Endothelial cell of umbilical vein (primary cell): ENCODE results near the gene CFLAR. TPM values are rescaled to one million over a fixed set of nuclear protein-coding genes. Genes with fewer than 3 reads are reported as not detected.

Experiments used
- BruUV-seq: library from RNA; stranded (reverse); fragments of 400-500 nt; replicated peaks from 2 replicates; lab custom pipeline; 2021; lab: Mats Ljungman, UMichigan
- CTCF ChIA-PET: fragments of 300-600, 350-600 bp; sonication (Branson Sonifier 250); formaldehyde crosslinking; loops from one replicate; lab custom pipeline; 2021; ENCODE audit warnings: antibody characterized with exemption, inconsistent platforms; lab: Charles Lee
- POLR2A ChIA-PET: fragments of 300-600, 350-600 bp; sonication (Branson Sonifier 250); formaldehyde crosslinking; loops from one replicate; lab custom pipeline; 2021; ENCODE audit warnings: antibody characterized with exemption, inconsistent platforms; lab: Charles Lee
- DNase-seq: peaks from one replicate; pipeline ENCODE4 v3.0.0-alpha.2; 2011; ENCODE audit warnings: low read depth, low spot score
- FAIRE-seq: peaks from 2 replicates; lab custom pipeline; 2011; peaks lifted over from hg19 to GRCh38; lab: Jason Lieb, UNC
- H2AFZ ChIP-seq: 2 replicates; pipeline ENCODE4 v1.6.0; 2012; ENCODE audit warnings: low read depth, low read length, control low read depth, inconsistent platforms
- H3K27ac ChIP-seq: 2 replicates; pipeline ENCODE4 v1.5.1; 2011; ENCODE audit warnings: low read depth, mild to moderate bottlenecking, control low read depth, low read length, moderate library complexity; ENCODE audit not compliant: insufficient read depth
- H3K27me3 ChIP-seq, 2 experiments: 2 replicates each; pipeline versions ENCODE4 v1.6.0 to v1.6.1; 2011; ENCODE audit warnings: low read length in 2 of 2, mixed read lengths in 1 of 2; ENCODE audit not compliant: control insufficient read depth in 2 of 2, insufficient read depth in 2 of 2
- H3K36me3 ChIP-seq, 2 experiments: 2 replicates in 1 of 2; 3 replicates in 1 of 2; pipeline ENCODE4 v1.5.1; 2011; ENCODE audit warnings: low read length in 2 of 2, mild to moderate bottlenecking in 1 of 2, moderate library complexity in 1 of 2; ENCODE audit not compliant: control insufficient read depth in 2 of 2, insufficient read depth in 2 of 2; ENCODE audit errors: extremely low read depth in 1 of 2
- H3K4me1 ChIP-seq: 3 replicates; pipeline ENCODE4 v1.5.1; 2011; ENCODE audit warnings: mild to moderate bottlenecking, low read length; ENCODE audit not compliant: control insufficient read depth, insufficient read depth; ENCODE audit errors: extremely low read depth
- H3K4me2 ChIP-seq: 2 replicates; pipeline ENCODE4 v1.6.1; 2011; ENCODE audit warnings: low read length, control low read depth, mixed read lengths; ENCODE audit not compliant: insufficient read depth
- H3K4me3 ChIP-seq, 3 experiments: fragments of 200-600 bp in 1 of 3; sonication (generic), shearing (Covaris generic) in 1 of 3; replicated peaks in 1 of 3; 2 replicates each; pipeline ENCODE4 v1.5.1; 2011 to 2016; ENCODE audit warnings: control low read depth in 3 of 3, low read length in 3 of 3, mild to moderate bottlenecking in 2 of 3, inconsistent platforms in 1 of 3, low read depth in 1 of 3, moderate library complexity in 1 of 3; ENCODE audit not compliant: insufficient read depth in 1 of 3
- H3K79me2 ChIP-seq: 2 replicates; pipeline ENCODE4 v1.6.0; 2012; ENCODE audit warnings: low read length, inconsistent platforms; ENCODE audit not compliant: control insufficient read depth, insufficient read depth
- H3K9ac ChIP-seq: replicated peaks from 2 replicates; pipeline ENCODE3; 2011; ENCODE audit warnings: low read length, control low read depth; ENCODE audit not compliant: insufficient read depth; ENCODE audit errors: extremely low read depth
- H3K9me1 ChIP-seq: replicated peaks from 3 replicates; pipeline ENCODE4 v1.6.0; 2011; ENCODE audit warnings: mild to moderate bottlenecking, low read length; ENCODE audit not compliant: control insufficient read depth, insufficient read depth; ENCODE audit errors: extremely low read depth
- H3K9me3 ChIP-seq: replicated peaks from 2 replicates; pipeline ENCODE4 v1.5.1; 2012; ENCODE audit warnings: low read length, inconsistent platforms; ENCODE audit not compliant: control insufficient read depth, insufficient read depth
- H4K20me1 ChIP-seq: replicated peaks from 2 replicates; pipeline ENCODE3; 2011; ENCODE audit warnings: mild to moderate bottlenecking, low read length; ENCODE audit not compliant: control insufficient read depth, insufficient read depth; ENCODE audit errors: extremely low read depth
- CTCF ChIP-seq, 2 donors: IDR thresholded peaks; 1 replicate in 1 of 2; 2 replicates in 1 of 2; pipeline ENCODE4 v1.5.1; 2011; ENCODE audit warnings: low read length in 2 of 2, mild to moderate bottlenecking in 2 of 2, moderate library complexity in 2 of 2, control low read depth in 1 of 2, inconsistent platforms in 1 of 2, low read depth in 1 of 2; ENCODE audit not compliant: insufficient read depth in 1 of 2; ENCODE audit errors: extremely low read depth in 1 of 2
- EZH2 ChIP-seq: IDR thresholded peaks from 2 replicates; pipeline ENCODE4 v1.6.1; 2012; ENCODE audit warnings: borderline replicate concordance, low read depth, mild to moderate bottlenecking, moderate library complexity, low read length, inconsistent platforms; ENCODE audit not compliant: severe bottlenecking
- FOS ChIP-seq: IDR thresholded peaks from 2 replicates; pipeline ENCODE4 v1.6.1; 2011; ENCODE audit warnings: mild to moderate bottlenecking, low read length, moderate library complexity, borderline replicate concordance; ENCODE audit not compliant: insufficient read depth
- GATA2 ChIP-seq: IDR thresholded peaks from 2 replicates; pipeline ENCODE4 v1.7.0; 2011; ENCODE audit warnings: low read depth, mild to moderate bottlenecking, moderate library complexity, mixed read lengths, low read length; ENCODE audit not compliant: insufficient read length, insufficient read depth
- JUN ChIP-seq: IDR thresholded peaks from 2 replicates; pipeline ENCODE4 v1.6.1; 2011; ENCODE audit warnings: borderline replicate concordance, low read depth; ENCODE audit not compliant: insufficient read length, insufficient read depth
- MAX ChIP-seq: IDR thresholded peaks from 2 replicates; pipeline ENCODE4 v1.6.1; 2011; ENCODE audit not compliant: insufficient read depth, insufficient read length
- MYC ChIP-seq: IDR thresholded peaks from one replicate; pipeline ENCODE4 v1.6.1; 2011; ENCODE audit warnings: mild to moderate bottlenecking, low read depth, low read length
- POLR2A ChIP-seq: IDR thresholded peaks from 2 replicates; pipeline ENCODE4 v1.6.1; 2012; ENCODE audit warnings: low read depth, mild to moderate bottlenecking, control low read depth, low read length
- POLR2AphosphoS5 ChIP-seq: IDR thresholded peaks from 2 replicates; pipeline ENCODE4 v1.6.1; 2012; ENCODE audit warnings: low read depth, mild to moderate bottlenecking, control low read depth, low read length, moderate library complexity; ENCODE audit not compliant: insufficient read depth
- dilution Hi-C: fragments of 300-500 bp; cut with MboI; formaldehyde crosslinking; loops from one replicate; pipeline ENCODE4 v1.15.0; 2019; ENCODE audit warnings: low sequenced_read_pairs; ENCODE audit not compliant: extremely low pct_ligation_motif_present
- intact Hi-C: fragments of 100-400 bp; cut with micrococcal nuclease; formaldehyde crosslinking; loops from one replicate; pipeline ENCODE4 v1.10.0; 2022
- polyA plus RNA-seq, 4 experiments: library from polyadenylated mRNA; depleted of rRNA in 3 of 4; stranded (reverse) in 3 of 4; unstranded in 1 of 4; fragments of >200 nt; gene quantifications; 2 replicates each; pipeline versions ENCODE4 v1.2.1 to v1.2.3, GENCODE V29; 2011 to 2012; ENCODE audit warnings: missing spikeins in 1 of 4
- total RNA-seq: library from RNA; stranded (reverse); gene quantifications from 2 replicates; pipeline ENCODE4 v1.2.3, GENCODE V29; 2021

CFLAR gene
- total and polyA plus RNA-seq, 2 donors (not counting 3 experiments of a cell fraction or from before 2014, with no cell fraction given), result 104 to 260 TPM

- no TSS peak for BruUV-seq
- Histone ChIP-seq H3K9me1 (no peaks in the 10 kb centered on the region), H3K79me2 (no peaks in the 10 kb centered on the region), H3K4me3 (no peak overlapping the region), H3K27me3 (no peaks in the 10 kb centered on the region), H2AFZ (no peak overlapping the region), H4K20me1 (no peaks in the 10 kb centered on the region), H3K4me2 (no peak overlapping the region), H3K4me1 (no peaks in the 10 kb centered on the region), H3K9ac (no peak overlapping the region), H3K36me3 (peaks cover under 1 to 19% of the 10 kb centered on the region in 2 experiments), H3K27ac (no peak overlapping the region), H3K9me3 (no peaks in the 10 kb centered on the region)
- intact Hi-C loops, result no loop called here
- ChIA-PET CTCF (no interaction called here), POLR2A (no interaction called here)
- no peak for TF ChIP-seq MYC
- TF ChIP-seq POLR2AphosphoS5, result no peak
- TF ChIP-seq POLR2A, result no peak
- no peak for TF ChIP-seq FOS
- TF ChIP-seq GATA2, result no peak
- no peak for TF ChIP-seq CTCF (IDR thresholded peaks at IDR 0.05; ENCODE audit: extremely low read depth in 1 of 2, insufficient read depth in 1 of 2, low read depth in 1 of 2, low read length in 2 of 2)
- no peak for TF ChIP-seq MAX
- TF ChIP-seq JUN, result no peak
- TF ChIP-seq EZH2, result no peak
- dilution Hi-C loops, result no loop called here
- no peak for FAIRE-seq
- no peak for DNase-seq
Observed at GRCh38 chr2:201205515-201205849, 89.5 kb downstream of the CFLAR start.
